UCSD-AML1 (cell line): ENCODE data around the gene GTPBP6.
"Not testable (repeated sequence)": the region's sequence is repeated elsewhere in the genome, so short reads cannot be mapped to it uniquely, and the experiment has no call there.

Source experiments
- DNase-seq: peaks from one replicate; lab custom pipeline; 2025; ENCODE audit not compliant: unreplicated experiment; lab: John Stamatoyannopoulos, UW

GTPBP6 gene

GRCh38 chrX:317424-318067 is 1.1 kb downstream of the GTPBP6 start:
- DNase-seq: no peak

- DNase-seq: no peak
Observed at GRCh38 chrX:316351-317325, 2.0 kb downstream of the GTPBP6 start.

- no peak for DNase-seq
Observed at GRCh38 chrX:314781-315595, 3.6 kb downstream of the GTPBP6 start.

GRCh38 chrX:314049-314448 is 4.5 kb downstream of the GTPBP6 start:
- DNase-seq: no peak

GRCh38 chrX:313546-313945 is 5.0 kb downstream of the GTPBP6 start:
- no peak for DNase-seq

GRCh38 chrX:312621-313331 is 5.8 kb downstream of the GTPBP6 start:
- no peak for DNase-seq

- DNase-seq: no peak
Observed at GRCh38 chrX:311156-312129, 7.2 kb downstream of the GTPBP6 start.

- no peak for DNase-seq
Observed at GRCh38 chrX:310621-311155, 7.9 kb downstream of the GTPBP6 start.

- DNase-seq: no peak
Observed at GRCh38 chrX:308821-309520, 9.6 kb downstream of the GTPBP6 start.

- DNase-seq: no peak
Observed at GRCh38 chrX:307261-308111, 11.1 kb downstream of the GTPBP6 start.

- DNase-seq: not testable (repeated sequence)
Observed at GRCh38 chrX:306614-307251, 11.9 kb downstream of the GTPBP6 start.

GRCh38 chrX:305781-306613 is 12.6 kb downstream of the GTPBP6 start:
- not testable (repeated sequence) for DNase-seq

- no peak for DNase-seq
Observed at GRCh38 chrX:302975-303374, 15.6 kb downstream of the GTPBP6 start.

GRCh38 chrX:300334-300733 is 18.3 kb downstream of the GTPBP6 start:
- no peak for DNase-seq

- no peak for DNase-seq
Observed at GRCh38 chrX:298993-299392, 19.6 kb downstream of the GTPBP6 start.

GRCh38 chrX:295136-295535 is 23.5 kb downstream of the GTPBP6 start:
- DNase-seq: no peak
